Osteocyte (in vitro differentiated cells): ENCODE results near the gene FAM43B. TPM values are rescaled to one million over a fixed set of nuclear protein-coding genes. Genes with fewer than 3 reads are reported as not detected.

ENCODE experiments used
- DNase-seq: peaks from one replicate; pipeline ENCODE4 v3.0.0; 2021; ENCODE audit warnings: mixed read lengths; ENCODE audit not compliant: unreplicated experiment; ENCODE audit errors: extremely low spot score
- H3K27ac Mint-ChIP-seq: one replicate; pipeline ENCODE4 v1.8.0; 2021; ENCODE audit warnings: mild to moderate bottlenecking, mixed read lengths; ENCODE audit not compliant: unreplicated experiment
- H3K27me3 Mint-ChIP-seq: one replicate; pipeline ENCODE4 v1.8.0; 2021; ENCODE audit warnings: mixed read lengths; ENCODE audit not compliant: unreplicated experiment
- H3K36me3 Mint-ChIP-seq: one replicate; pipeline ENCODE4 v1.8.0; 2021; ENCODE audit warnings: mixed read lengths; ENCODE audit not compliant: unreplicated experiment
- H3K4me1 Mint-ChIP-seq: one replicate; pipeline ENCODE4 v1.8.0; 2021; ENCODE audit warnings: mixed read lengths; ENCODE audit not compliant: unreplicated experiment
- H3K4me3 Mint-ChIP-seq: one replicate; pipeline ENCODE4 v1.8.0; 2021; ENCODE audit warnings: mild to moderate bottlenecking, moderate library complexity, mixed read lengths; ENCODE audit not compliant: unreplicated experiment
- H3K9me3 Mint-ChIP-seq: one replicate; pipeline ENCODE4 v1.8.0; 2021; ENCODE audit warnings: mixed read lengths; ENCODE audit not compliant: unreplicated experiment
- total RNA-seq: library from RNA; stranded (reverse); gene quantifications from 2 replicates; pipeline ENCODE4 v1.2.1, GENCODE V29; 2021
- TF ChIP-seq, protein P1 (sequence below): fragments of 200-600 bp; sonication (generic); IDR thresholded peaks from 2 replicates; pipeline ENCODE4 v1.5.0; 2021; ENCODE audit warnings: antibody characterized with exemption, mild to moderate bottlenecking, moderate library complexity

The FAM43B gene
- total RNA-seq, 1 donor from 2014 or later = 0.43 TPM

DNA sequence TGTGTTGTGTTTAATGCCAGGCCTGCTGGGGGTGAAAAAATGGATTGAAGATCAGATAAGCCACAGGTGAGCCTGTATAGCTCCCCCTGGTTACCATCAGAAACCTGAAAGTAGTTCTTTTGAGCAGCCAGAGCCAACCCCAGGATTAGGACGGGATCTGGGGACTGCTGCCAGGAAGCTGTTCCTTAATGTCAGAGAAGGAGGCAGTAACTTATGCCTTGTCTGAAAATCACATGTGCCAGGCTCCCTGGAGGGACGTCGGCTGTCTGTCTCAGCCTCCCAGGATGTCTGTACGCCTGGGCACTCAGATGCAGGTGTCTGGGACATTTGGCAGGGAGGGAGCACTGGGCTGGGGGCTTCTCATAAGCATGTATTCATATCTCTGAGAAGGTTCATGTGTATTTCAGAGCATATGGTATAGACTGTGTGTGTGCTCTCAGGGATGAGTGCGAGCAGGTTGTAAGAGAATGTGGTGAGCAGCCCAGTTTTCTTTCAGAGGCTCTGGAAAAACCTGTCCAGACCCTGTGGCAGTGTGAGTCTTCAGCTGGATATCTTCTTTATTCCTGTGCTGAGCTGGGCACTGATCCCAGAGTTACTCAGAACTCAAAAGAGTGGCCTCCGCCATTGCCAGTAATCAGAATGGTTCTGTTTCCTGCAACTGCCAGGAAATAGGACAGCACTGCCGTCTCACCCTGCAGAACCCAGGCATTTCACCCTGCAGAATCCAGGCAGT is 2.8 kb downstream of the FAM43B start:
- TF ChIP-seq, protein P1, sequence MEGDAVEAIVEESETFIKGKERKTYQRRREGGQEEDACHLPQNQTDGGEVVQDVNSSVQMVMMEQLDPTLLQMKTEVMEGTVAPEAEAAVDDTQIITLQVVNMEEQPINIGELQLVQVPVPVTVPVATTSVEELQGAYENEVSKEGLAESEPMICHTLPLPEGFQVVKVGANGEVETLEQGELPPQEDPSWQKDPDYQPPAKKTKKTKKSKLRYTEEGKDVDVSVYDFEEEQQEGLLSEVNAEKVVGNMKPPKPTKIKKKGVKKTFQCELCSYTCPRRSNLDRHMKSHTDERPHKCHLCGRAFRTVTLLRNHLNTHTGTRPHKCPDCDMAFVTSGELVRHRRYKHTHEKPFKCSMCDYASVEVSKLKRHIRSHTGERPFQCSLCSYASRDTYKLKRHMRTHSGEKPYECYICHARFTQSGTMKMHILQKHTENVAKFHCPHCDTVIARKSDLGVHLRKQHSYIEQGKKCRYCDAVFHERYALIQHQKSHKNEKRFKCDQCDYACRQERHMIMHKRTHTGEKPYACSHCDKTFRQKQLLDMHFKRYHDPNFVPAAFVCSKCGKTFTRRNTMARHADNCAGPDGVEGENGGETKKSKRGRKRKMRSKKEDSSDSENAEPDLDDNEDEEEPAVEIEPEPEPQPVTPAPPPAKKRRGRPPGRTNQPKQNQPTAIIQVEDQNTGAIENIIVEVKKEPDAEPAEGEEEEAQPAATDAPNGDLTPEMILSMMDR = no peak
- peaks cover 18% of the 10 kb centered on the region for H3K4me1 Mint-ChIP-seq
- DNase-seq = no peak

DNA sequence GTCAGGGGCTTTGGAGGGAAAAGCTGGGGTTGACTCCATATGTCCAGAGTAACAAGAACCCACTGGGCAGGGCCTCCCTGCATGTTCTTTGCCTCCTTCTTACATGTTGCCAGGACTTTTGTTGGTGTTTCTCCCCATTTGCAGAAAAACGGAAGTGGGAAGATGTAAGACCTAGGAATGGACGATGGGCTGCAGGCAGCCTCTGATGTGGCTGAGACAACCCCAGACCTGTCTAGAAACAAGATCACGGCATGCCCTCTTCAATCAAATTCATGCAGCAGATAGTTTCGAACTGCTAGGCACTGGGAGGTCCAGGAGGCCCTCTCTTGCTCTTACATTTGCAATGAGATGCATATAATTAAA is 3.4 kb downstream of the FAM43B start:
- peaks cover 18% of the 10 kb centered on the region for H3K4me1 Mint-ChIP-seq
- no peaks in the 10 kb centered on the region for H3K36me3 Mint-ChIP-seq
- peaks cover 25% of the 10 kb centered on the region for H3K27me3 Mint-ChIP-seq
- TF ChIP-seq, protein P1 = no peak
- H3K9me3 Mint-ChIP-seq = no peaks in the 10 kb centered on the region
- no peak for DNase-seq
- H3K4me3 Mint-ChIP-seq = no peak overlapping the region
- H3K27ac Mint-ChIP-seq = no peak overlapping the region

More for the DNA sequence above, 2.8 kb downstream of the FAM43B start:
- Mint-ChIP-seq H3K4me3 (no peak overlapping the region), H3K9me3 (no peaks in the 10 kb centered on the region), H3K27me3 (peaks cover 20% of the 10 kb centered on the region), H3K27ac (no peak overlapping the region), H3K36me3 (no peaks in the 10 kb centered on the region)

DNA sequence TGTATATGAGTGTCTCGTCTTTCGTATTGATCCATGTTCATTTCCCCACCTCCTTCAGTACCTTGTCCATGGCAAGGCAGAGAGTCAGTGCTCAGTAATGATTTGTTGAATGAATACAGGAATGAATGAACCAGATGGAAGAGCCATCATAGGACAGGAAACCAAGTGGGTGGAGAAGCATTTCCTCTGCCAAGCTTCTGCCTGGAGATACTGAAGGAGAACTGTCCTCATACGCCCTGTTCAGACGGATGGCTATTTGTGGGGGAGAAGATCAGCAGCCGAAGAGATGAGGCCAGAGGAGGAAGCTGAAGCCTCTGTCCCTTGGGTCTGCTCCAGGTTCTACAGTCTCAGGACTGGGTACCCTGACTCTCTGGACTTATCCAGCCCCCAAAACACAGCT is 5.8 kb downstream of the FAM43B start:
- Mint-ChIP-seq H3K4me3 (no peak overlapping the region), H3K4me1 (peaks cover 4% of the 10 kb centered on the region), H3K27ac (no peak overlapping the region), H3K36me3 (no peaks in the 10 kb centered on the region), H3K27me3 (peaks cover 26% of the 10 kb centered on the region), H3K9me3 (no peaks in the 10 kb centered on the region)
- no peak for DNase-seq
- TF ChIP-seq, protein P1 = no peak

DNA sequence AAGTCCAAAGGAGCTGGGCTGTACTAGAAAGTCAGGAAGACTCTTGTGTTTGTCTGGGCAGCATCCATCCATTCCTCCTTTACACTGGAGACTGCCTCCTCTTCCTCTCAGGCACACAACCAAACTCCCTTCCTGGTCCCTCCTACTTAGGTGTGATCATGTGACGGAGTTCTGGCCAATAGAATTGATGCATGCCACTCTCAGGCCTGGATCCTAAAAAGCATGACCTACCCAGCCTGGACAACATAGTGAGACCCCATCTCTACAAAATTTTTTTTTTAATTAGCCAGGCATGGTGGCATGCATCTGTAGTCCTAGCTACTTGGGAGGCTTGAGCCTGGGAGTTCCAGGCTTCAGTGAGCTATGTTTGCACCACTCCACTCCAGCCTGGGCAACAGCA is 8.6 kb downstream of the FAM43B start:
- Mint-ChIP-seq H3K4me3 (no peak overlapping the region), H3K27me3 (peaks cover 48% of the 10 kb centered on the region), H3K9me3 (no peaks in the 10 kb centered on the region), H3K4me1 (no peaks in the 10 kb centered on the region), H3K36me3 (no peaks in the 10 kb centered on the region), H3K27ac (no peak overlapping the region)
- TF ChIP-seq, protein P1 = no peak
- no peak for DNase-seq

DNA sequence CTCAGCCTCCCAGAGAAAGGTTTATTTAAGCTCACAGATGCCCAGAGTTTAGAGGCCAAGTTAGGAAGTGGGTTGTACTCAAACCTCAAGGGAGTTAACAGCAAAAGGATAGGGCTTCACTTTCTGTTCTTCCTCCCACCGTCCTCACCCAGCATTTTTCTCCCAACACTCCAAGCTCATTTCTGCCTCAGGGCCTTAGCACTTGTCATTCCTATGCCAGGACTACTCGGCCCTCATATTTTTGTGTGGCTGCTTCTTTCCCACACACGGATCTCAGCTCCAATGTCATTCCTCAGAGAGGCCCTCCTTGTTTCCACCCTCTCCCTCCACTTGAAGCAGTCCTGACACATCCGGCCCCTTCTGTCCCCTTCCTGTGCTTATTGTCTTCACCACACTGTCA is 12.9 kb downstream of the FAM43B start:
- no peak overlapping the region for H3K4me3 Mint-ChIP-seq
- H3K4me1 Mint-ChIP-seq = no peaks in the 10 kb centered on the region
- no peaks in the 10 kb centered on the region for H3K9me3 Mint-ChIP-seq
- H3K27ac Mint-ChIP-seq = no peak overlapping the region
- no peaks in the 10 kb centered on the region for H3K36me3 Mint-ChIP-seq
- peaks cover 56% of the 10 kb centered on the region for H3K27me3 Mint-ChIP-seq
- TF ChIP-seq, protein P1 = no peak
- DNase-seq = no peak
